ENCODE results near the gene SLC25A53. TPM values are rescaled to one million over a fixed set of nuclear protein-coding genes. Genes with fewer than 3 reads are reported as not detected.

Gene SLC25A53, protein sequence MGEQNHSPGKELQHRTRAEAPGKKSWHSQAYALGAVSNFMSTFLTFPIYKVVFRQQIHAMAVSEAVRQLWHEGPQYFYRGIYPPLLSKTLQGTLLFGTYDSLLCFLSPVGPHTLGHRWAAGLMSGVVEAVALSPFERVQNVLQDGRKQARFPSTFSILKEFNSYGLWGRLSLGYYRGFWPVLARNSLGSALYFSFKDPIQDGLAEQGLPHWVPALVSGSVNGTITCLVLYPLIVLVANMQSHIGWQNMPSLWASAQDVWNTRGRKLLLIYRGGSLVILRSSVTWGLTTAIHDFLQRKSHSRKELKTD
- 10 to 100 TPM in 6 of 9 donors, 1 to 10 TPM in 3; 5.3 to 16.5 (median 11.3) TPM for total RNA-seq
- polyA plus RNA-seq, result 1 to 10 TPM; 6.6 to 8.7 TPM
- long read RNA-seq, donor 1, transcript SLC25A53-201 (2 exons, 731 nt), result major isoform, 7 of 12 reads
- long read RNA-seq, donor 1, partial matches to known transcripts, result 0 of 12 reads
- long read RNA-seq, donor 1, other reads (novel, unspliced or antisense), result 5 of 12 reads
- long read RNA-seq, donor 2, partial matches to known transcripts, result 0 of 10 reads
- long read RNA-seq, donor 2, other reads (novel, unspliced or antisense), result 6 of 10 reads
- long read RNA-seq, donor 3, partial matches to known transcripts, result 0 of 5 reads
- long read RNA-seq, donor 3, other reads (novel, unspliced or antisense), result 2 of 5 reads

DNA sequence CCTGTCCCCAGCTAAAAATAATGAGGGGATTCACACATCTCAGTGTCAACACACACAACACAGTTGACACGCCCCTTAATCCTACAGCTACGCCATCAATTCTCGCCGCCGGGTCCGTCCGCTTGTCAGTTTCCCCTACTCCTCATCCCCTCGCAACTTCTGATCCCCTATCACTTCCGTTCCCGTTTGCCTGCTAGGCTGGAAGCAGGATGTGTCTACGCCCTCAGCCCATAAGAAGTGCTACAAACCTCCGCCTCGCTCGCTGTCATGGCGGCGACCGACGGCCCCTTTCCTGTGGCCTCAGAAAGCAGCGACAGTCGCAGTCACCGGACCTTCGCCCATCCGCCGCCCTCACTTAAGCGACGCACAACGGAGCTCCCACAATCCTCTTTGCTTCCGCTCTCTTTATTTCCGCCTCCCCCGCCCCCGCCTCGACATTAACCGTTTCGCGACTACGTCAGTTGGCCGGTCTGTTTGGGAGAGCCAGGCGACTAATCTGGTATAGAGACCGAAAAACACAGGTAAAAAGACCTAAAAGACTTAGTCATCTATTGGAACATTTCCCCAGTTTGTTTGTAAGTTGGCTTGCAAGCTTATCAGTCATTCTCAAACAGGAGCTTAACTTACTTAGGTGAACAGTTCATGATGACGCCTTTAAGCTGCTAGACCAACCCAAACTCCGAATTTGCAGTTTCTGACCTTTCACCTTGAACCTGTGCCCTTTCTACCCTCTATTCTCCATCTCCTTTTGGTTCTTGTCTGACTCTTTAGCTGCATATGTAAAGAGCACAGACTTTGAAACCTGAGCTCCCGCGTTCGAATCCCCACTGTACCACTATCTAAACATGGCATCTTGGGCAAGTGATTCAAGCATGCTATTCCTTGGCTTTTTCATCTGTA, at the start of gene SLC25A53:
TSS of gene SLC25A53 (minus strand) at position 380 of the 900 bp plus-strand sequence. CDS start 51,752 bp downstream, outside the sequence.
- intact Hi-C loops (cut with DNase I), result loop anchor here in 1 of 10 donors (10.0 kb wide), 1 partner anchor 472 kb away; the partner anchor contains the start of gene MORF4L2
- Histone ChIP-seq H3K27me3 (peaks cover 0 to 15% (median 0%) of the 10 kb centered on the region in 9 donors), H3K4me1 (peaks cover 0 to 15% (median 5%) of the 10 kb centered on the region in 12 donors), H3K27ac (peak within 1 kb of the TSS; percentile 79 to 97 (median 88)), H3K4me3 (peak within 1 kb of the TSS; percentile 30 to 94 (median 64)), H3K36me3 (no peaks in the 10 kb centered on the region), H3K9me3 (no peaks in the 10 kb centered on the region)
- WGBS, 4 donors, result 0 to 53% (median 26%) methylated on average over 44 of the region's 44 CpGs
- peak; percentile 96 to 98 (median 97) for ATAC-seq
- DNase-seq, result peak; percentile 78 to 84 (median 82)
- TF ChIP-seq POLR2A (IDR thresholded peaks at IDR 0.05), result peak in 1 of 2 donors; percentile 23
- TF ChIP-seq, protein P1, sequence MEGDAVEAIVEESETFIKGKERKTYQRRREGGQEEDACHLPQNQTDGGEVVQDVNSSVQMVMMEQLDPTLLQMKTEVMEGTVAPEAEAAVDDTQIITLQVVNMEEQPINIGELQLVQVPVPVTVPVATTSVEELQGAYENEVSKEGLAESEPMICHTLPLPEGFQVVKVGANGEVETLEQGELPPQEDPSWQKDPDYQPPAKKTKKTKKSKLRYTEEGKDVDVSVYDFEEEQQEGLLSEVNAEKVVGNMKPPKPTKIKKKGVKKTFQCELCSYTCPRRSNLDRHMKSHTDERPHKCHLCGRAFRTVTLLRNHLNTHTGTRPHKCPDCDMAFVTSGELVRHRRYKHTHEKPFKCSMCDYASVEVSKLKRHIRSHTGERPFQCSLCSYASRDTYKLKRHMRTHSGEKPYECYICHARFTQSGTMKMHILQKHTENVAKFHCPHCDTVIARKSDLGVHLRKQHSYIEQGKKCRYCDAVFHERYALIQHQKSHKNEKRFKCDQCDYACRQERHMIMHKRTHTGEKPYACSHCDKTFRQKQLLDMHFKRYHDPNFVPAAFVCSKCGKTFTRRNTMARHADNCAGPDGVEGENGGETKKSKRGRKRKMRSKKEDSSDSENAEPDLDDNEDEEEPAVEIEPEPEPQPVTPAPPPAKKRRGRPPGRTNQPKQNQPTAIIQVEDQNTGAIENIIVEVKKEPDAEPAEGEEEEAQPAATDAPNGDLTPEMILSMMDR (IDR thresholded peaks at IDR 0.05), result no peak

DNA sequence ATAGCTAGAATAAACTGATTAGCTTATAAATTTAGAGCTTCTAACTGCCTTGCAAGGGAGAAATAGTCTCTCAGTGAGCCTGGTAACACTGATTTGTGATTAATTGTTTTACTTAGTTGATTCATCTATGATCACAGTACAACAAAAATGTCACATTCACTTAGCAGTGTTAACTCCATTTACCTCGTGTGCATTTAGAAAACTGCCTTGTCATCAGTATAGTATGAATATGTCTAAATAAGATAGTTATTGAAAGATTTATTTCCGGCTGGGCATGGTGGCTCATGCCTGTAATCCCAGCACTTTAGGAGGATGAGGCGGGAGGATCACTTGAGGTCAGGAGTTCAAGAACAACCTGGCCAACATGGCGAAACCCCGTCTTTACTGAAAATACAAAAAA, 48.7 kb upstream of the SLC25A53 start:
- Histone ChIP-seq H3K27ac (no peak overlapping the region), H3K4me1 (no peaks in the 10 kb centered on the region), H3K4me3 (no peak overlapping the region), H3K9me3 (no peaks in the 10 kb centered on the region), H3K36me3 (no peaks in the 10 kb centered on the region), H3K27me3 (peaks cover 0 to 8% (median 0%) of the 10 kb centered on the region in 9 donors)
- TF ChIP-seq, protein P1 (IDR thresholded peaks at IDR 0.05), result no peak
- no peak for TF ChIP-seq POLR2A (IDR thresholded peaks at IDR 0.05)
- intact Hi-C loops (cut with DNase I), result no loop called here
- no peak for ATAC-seq
- no peak for DNase-seq
- WGBS, 4 donors, result 76 to 96% (median 87%) methylated on average over 5 of the region's 5 CpGs

DNA sequence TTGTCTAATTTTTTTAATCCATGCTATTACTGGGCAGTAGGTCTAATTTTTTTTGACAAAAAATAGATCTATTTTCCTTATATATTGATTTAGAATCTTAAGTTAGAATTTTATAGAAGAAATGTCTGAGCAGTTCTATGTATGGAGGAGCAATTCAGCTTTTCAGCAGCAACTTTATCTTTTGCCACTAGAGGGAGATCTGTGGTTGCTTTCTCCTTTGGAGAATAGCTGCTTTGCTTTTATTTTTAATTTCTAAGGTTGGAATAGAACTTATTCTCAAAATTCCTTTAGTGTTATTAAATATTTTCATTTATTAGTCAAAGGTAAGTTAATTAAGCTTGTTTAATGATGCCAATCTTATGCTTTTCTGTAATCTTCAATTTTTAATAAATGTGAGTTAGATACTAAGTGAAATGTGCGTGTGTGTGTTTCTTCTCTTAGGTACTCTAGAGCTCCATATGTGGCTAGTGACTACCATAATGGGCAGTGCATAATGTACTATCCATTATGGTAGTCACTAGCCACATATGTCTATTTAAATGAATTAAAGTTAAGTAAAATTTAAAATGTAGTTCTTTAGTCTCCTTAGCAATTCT, 38.8 kb upstream of the SLC25A53 start:
- TF ChIP-seq, protein P1 (IDR thresholded peaks at IDR 0.05), result peak; percentile 49 to 87 (median 64)
- TF ChIP-seq POLR2A (IDR thresholded peaks at IDR 0.05), result no peak
- H3K27me3 ChIP-seq, result peaks cover 0 to 16% (median 0%) of the 10 kb centered on the region in 9 donors
- no peaks in the 10 kb centered on the region for H3K9me3 ChIP-seq
- DNase-seq (no peak), ATAC-seq (no peak)
- H3K27ac ChIP-seq, result no peak overlapping the region
- no peak overlapping the region for H3K4me3 ChIP-seq
- intact Hi-C loops (cut with DNase I), result loop anchor here in 5 of 10 donors (2.0 to 10.0 kb wide), 4 partner anchors 75 to 149 kb away; no protein-coding TSS in a partner anchor
- no peaks in the 10 kb centered on the region for H3K4me1 ChIP-seq
- H3K36me3 ChIP-seq, result peaks cover 0 to 43% (median 23%) of the 10 kb centered on the region in 9 donors
- WGBS, 4 donors, result 93 to 100% (median 97%) methylated on average over 1 of the region's 1 CpG

Measured in heart left ventricle (tissue), 16 donors.